HS-27A (cell line): ENCODE results near the gene CCDC167.
"Not testable (repeated sequence)": the region's sequence is repeated elsewhere in the genome, so short reads cannot be mapped to it uniquely, and the experiment has no call there.

Experiments used
- DNase-seq: peaks from one replicate; pipeline ENCODE4 v3.0.0-alpha.2; 2012; ENCODE audit warnings: low read depth, missing footprints

Gene CCDC167

GRCh38 chr6:37473364-37474095 is 26.2 kb downstream of the CCDC167 start:
- DNase-seq: no peak

GRCh38 chr6:37467718-37468117 is 32.0 kb downstream of the CCDC167 start:
- no peak for DNase-seq

- DNase-seq: no peak
These were observed 36.6 kb downstream of the CCDC167 start for GRCh38 chr6:37463110-37463509.

DNA sequence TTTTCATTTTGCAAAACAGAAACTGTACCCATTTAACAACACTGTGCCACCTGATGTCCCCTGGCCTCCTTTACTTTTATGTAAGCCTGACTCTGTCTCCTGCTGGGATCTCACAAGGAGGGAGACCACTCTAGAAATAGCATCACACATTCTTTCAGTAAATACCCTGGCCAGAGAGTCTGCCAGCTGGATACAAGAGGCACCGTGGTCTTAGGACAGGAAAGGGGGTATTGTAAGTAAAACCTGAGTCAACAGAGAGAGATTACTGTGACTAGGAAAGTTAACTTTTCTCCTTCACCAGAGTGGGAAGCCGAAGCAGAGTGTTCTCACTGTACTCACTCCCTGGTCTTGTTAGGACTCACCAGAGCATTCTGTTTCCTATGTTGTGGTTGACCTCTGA is 38.9 kb downstream of the CCDC167 start:
- no peak for DNase-seq

DNA sequence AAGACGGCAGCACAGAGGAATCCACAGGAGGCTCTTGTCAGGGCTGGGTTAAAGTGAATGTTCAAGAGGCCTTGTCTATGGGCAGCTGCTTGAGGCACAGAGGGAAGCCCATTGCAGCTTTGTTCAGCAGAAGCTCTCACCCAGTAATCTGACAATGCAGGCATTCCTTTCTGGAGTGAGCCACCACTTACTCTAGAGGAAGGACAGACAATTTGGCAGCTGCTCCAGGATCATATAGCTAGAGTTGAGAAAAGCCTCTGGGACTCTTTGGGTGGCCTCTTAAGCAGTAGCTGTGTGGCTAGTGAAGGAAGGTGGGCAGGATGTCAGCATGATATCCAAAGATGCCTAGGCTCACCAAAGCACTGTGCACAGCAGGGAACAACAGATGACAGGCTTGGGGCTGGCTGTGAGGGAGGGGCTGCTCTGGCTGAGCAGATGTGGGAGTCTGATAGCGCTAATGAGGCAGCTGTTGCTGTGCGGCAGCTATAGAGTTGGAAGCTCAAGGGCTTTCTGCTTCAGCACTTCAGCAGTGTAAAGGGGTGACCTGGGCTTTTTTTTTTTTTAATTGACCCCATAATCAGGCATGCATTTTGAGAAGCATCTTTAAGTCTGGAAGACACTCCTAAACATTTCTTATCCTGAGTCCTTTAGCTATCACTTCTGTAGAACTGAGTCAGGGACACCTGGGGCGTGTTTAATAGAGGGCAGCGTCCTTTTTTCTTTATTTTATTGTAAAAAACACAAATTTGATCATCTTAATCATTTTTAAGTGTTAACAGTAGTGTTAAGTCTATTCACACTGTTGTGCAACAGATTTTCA is 39.5 kb downstream of the CCDC167 start:
- no peak for DNase-seq

GRCh38 chr6:37456816-37457560 is 42.7 kb downstream of the CCDC167 start:
- DNase-seq: no peak

DNA sequence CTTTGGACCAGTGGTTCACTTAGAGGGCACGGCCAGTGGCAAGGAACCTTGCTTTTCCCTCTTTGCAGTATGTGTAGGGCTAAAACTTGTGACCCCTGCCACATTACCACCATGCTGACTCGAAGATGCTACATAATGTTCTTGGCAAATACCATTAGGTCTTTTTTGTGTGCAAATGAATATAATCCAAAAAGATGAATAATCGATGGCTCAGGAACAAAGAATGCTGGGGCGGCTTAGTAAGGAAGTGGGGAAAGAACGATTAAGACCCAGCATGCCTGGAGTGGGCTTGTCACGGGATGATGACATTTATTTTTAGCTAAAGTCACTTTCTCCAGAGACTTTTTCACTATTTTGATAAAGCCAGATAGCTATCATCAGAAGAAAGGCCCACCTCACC is 43.6 kb downstream of the CCDC167 start:
- peak; percentile 70 for DNase-seq

- no peak for DNase-seq
These were observed 45.1 kb downstream of the CCDC167 start for GRCh38 chr6:37454420-37455140.

DNA sequence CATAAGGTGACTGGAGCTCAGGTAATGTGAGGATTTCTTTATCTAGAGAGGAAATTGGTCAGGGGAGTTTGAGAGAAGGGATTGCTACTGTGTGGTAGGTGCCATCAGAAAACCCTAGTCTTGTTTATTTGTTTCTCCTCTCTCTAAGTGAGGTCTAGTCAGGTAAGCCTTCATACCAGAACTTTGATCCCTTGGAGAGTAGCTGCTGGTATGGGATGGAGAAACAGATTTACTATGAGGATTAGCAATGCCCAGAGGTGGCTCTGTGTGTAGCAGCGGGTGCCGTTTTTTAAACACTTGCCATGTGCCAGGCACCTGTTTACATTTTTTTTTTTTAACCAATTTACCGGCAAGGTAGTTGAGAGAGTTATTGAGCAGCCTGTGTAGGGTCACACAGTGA is 47.2 kb downstream of the CCDC167 start:
- DNase-seq: no peak

DNA sequence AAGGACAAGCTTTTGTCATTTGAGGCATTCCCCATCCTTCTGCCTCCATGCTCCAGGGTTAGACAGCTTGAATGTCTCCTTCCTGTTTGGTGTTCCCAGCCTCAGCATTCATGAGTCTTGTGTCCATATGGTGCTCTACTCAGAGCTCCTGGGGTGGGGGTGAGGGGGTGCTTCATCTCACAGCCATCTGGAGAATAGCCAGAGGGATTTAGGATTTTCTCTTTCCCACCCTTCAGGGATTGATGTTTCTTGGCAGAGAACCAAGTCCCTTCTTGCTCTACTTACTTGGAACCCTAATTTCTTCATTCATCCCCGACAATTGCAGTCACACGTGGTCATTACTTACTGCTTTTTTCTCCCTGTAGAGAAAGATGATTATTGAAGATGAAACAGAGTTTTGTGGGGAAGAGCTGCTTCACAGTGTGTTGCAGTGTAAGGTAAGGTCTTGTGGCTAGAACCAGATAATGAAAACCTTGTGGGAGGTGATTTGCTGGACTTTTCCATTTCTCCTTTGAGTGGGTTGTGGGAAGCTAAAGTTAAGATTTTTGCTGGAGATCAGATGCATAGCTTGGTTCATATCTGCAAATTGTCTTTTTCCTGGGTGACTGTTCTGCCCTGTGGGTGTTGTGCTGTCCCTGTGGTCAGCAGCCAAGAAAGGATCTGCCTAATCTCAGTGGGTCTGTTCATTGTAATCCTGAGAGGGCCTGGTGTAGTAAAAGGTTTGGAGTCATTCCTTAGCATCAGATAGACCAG is 48.1 kb downstream of the CCDC167 start:
- DNase-seq: no peak

GRCh38 chr6:37449984-37450383 is 49.7 kb downstream of the CCDC167 start:
- DNase-seq: no peak

DNA sequence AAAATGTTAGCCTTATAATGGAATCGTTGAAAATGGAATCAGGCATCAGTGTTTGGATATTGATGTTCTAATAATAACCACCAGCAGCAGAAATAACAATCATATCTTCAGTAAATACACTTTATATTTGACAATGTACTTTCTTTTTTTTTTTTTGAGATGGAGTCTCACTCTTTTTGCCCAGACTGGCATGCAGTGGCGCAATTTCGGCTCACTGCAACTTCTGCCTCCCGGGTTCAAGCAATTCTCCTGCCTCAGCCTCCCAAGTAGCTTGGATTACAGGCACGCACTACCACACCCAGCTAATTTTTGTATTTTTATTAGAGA is 56.5 kb downstream of the CCDC167 start:
- not testable (repeated sequence) for DNase-seq

DNA sequence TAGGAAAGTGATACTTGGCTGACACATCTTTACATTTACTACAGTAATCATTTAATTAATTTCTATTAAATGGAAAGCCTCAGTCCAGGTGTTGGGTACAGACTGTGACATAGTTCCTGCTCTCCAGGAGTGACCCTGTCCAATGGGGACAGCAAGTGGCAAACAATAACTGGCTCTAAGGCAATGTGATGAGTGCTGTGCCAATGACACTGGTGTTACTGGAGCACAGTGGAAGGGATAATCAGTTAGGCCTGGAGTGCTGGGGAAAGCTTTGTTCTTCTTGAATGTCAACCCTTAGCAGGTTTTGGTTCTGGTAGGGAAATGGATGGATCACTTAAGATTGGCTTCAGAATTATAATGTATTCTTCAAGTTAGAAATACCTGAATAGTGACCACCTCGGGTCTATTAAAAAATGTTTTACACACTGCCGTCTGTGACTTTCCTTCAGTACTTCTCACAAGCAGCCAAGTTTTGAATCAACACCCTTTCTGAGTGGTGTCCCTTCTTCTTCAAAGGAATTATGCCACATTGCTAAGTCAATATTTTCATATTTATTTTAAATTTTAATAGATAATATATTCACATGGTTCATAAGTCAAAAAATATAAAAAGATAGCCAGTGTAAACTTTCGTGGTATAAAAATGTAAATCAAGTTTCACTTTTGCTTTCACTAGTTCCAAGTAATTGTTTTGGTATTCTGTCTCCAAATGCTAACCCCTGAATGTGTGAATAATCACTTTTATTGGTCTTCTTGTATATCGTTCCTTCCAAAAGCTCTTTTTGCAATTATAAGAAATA is 57.1 kb downstream of the CCDC167 start:
- no peak for DNase-seq

- no peak for DNase-seq
These were observed 58.0 kb downstream of the CCDC167 start for GRCh38 chr6:37441651-37442050.

DNA sequence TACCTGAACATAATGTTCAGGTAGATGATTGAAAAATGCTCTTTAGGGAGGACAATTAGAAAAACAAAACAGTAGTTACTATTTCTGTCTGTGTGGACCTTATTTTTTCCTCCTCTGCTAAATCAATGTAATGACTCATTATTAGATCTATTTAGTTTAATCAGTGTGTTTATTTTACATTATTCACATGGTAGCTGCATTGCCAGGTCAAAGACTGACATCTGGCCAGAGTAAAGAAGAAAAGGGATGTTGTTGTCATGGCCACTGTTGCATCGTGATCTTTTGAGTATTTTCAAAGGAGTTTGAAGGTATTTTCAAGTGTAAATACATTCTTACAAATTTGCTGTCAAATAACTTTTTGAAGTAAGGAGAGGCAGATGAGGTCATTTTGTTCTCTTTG is 60.8 kb downstream of the CCDC167 start:
- DNase-seq: no peak

- DNase-seq: no peak
These were observed 63.9 kb downstream of the CCDC167 start for GRCh38 chr6:37435816-37436215.

DNA sequence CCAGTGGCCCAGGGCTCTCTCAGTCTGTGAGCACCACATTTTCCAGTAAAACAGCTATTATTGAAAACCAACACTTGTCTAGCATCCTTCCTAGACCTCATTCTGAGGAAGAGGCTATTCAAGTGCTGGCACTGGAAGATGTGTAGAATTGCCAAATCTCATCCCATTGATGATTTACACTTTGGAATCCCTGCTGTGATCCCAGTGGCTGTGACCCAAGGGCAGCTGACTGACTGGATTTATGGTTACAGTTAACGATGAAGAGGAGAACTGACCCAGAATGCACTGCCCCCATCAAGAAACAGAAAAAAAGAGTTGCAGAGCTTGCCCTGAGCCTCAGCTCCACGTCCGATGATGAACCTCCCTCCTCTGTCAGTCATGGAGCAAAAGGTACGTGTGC is 64.3 kb downstream of the CCDC167 start:
- DNase-seq: no peak

DNA sequence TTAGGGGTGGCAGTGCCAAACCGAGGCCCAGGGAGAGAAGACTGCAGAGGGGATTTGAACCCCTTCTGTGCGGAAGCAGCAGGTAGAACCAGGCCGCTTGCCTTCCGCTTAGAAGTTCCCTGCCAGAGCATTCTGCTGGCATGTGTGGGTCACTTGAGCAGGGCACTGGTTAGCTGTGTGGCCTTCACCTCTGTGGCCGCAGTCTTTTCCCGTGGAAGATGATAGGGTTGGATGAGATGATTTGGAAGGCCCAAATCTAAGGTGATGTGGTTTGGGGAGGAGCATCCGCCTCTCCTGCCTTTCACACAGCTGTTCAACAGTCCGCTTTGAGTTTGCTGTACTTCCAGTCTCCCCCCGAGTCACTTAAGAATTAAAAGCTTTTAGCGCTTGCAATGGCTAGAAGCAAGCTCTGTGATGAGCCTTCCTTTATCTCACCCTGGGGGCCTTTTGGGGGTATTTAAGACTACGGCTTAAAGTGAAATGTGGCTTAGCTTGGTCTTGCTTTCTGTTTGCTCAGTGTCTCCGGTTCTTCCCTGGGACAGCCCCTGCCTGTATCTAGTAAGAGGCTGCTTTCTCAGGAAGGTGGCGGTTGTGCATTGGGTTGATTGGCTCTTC is 65.9 kb downstream of the CCDC167 start:
- no peak for DNase-seq
